SK-N-MC (cell line): Measurements from ENCODE around the gene TTF1.

ENCODE experiments used
- DNase-seq: peaks from one replicate; pipeline ENCODE4 v3.0.0-alpha.2; 2011; ENCODE audit warnings: low read depth, low spot score
- H3K27ac ChIP-seq: fragments of 200-600 bp; sonication (generic); 2 replicates; pipeline ENCODE4 v1.5.1; 2016; ENCODE audit warnings: mixed run types
- H3K36me3 ChIP-seq: fragments of 200-600 bp; sonication (generic); 2 replicates; pipeline ENCODE4 v1.6.1; 2017; ENCODE audit warnings: antibody characterized with exemption, low read length, mixed read lengths; ENCODE audit not compliant: insufficient read depth
- H3K4me3 ChIP-seq: fragments of 200-600 bp; sonication (generic); 2 replicates; pipeline ENCODE4 v1.5.1; 2016
- H3K9ac ChIP-seq: fragments of 200-600 bp; sonication (generic); 2 replicates; pipeline ENCODE4 v1.8.0; 2017; ENCODE audit warnings: mixed run types, mixed read lengths; ENCODE audit not compliant: insufficient read length
- H3K9me3 ChIP-seq: fragments of 200-600 bp; sonication (generic); 2 replicates; pipeline ENCODE4 v1.6.1; 2017; ENCODE audit warnings: low read depth, mild to moderate bottlenecking, antibody characterized with exemption, low read length, moderate library complexity, mixed read lengths
- EZH2 ChIP-seq: fragments of 200-600 bp; sonication (generic); IDR thresholded peaks from one replicate; pipeline ENCODE4 v1.6.1; 2017; ENCODE audit warnings: antibody characterized with exemption
- FOXP2 ChIP-seq: optimal IDR thresholded peaks from 2 replicates; pipeline ENCODE3; 2011; ENCODE audit warnings: mild to moderate bottlenecking, moderate library complexity; ENCODE audit not compliant: insufficient read depth; ENCODE audit errors: extremely low read length, control extremely low read depth
- POLR2AphosphoS5 ChIP-seq: IDR thresholded peaks from 2 replicates; pipeline ENCODE4 v1.6.1; 2012; ENCODE audit warnings: mild to moderate bottlenecking, low read depth, low read length, borderline replicate concordance

The TTF1 gene

DNA sequence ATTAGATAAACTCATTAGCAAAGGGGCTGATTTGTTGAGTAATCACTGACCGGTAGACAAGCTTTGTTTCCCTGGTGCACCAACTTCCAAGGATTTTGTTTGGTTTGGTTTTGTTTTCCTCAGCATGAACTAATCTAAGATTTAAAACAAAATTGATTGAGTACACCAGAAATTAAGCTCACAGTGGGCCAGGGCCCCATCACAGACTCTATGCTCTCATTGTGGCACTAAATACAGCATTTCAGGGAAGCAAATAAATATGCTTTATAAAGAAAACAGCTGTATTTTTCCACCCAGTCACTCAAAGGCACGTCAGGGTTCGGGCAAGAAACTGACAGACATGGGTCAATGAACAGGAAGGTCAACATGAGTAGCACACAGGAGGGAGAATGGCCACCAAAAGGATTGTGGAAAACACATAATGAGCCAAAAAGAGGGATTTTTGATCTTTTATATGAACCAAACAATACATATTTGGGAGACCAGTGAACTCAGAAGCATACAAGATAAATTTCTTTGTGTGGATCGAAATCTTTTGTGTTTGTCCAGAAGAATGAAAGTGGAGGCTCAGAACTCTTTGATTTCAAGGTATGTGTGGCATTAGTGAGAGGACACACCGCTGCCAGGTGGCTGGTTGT lies 12.2 kb upstream of the TTF1 start:
- DNase-seq = no peak
- Histone ChIP-seq H3K9ac (no peak overlapping the region), H3K4me3 (no peak overlapping the region), H3K36me3 (no peaks in the 10 kb centered on the region), H3K9me3 (no peaks in the 10 kb centered on the region), H3K27ac (no peak overlapping the region)
- no peak for TF ChIP-seq EZH2
- TF ChIP-seq POLR2AphosphoS5 = no peak
- TF ChIP-seq FOXP2 = no peak

GRCh38 chr9:132415181-132415580 lies 8.5 kb upstream of the TTF1 start:
- Histone ChIP-seq H3K27ac (no peak overlapping the region), H3K4me3 (no peak overlapping the region), H3K9ac (no peak overlapping the region), H3K9me3 (no peaks in the 10 kb centered on the region), H3K36me3 (no peaks in the 10 kb centered on the region)
- DNase-seq = no peak
- TF ChIP-seq POLR2AphosphoS5 (no peak), EZH2 (no peak), FOXP2 (no peak)

DNA sequence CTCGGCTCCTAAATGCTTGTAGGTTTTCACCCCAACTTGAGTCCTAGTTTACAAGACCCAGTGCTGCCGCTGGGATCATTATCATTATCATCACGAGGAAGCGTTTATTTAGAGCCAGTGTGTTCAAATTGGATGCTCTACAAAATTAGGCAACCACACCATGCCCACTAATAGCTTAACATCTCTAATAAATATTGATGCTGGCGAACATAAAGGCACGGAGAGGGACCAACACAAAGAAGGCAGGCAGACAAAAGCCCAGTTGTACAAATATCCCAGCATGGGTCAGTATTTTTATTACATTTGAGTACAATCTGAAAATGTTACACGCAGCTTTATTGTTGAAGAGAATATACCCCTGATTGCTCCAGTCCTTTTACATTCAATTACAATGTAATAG lies 8.1 kb upstream of the TTF1 start:
- TF ChIP-seq EZH2 (no peak), FOXP2 (no peak), POLR2AphosphoS5 (no peak)
- no peak overlapping the region for H3K27ac ChIP-seq
- DNase-seq = no peak

GRCh38 chr9:132413926-132414325 lies 7.3 kb upstream of the TTF1 start:
- TF ChIP-seq FOXP2 (no peak), EZH2 (no peak), POLR2AphosphoS5 (no peak)
- Histone ChIP-seq H3K9me3 (no peaks in the 10 kb centered on the region), H3K36me3 (no peaks in the 10 kb centered on the region), H3K9ac (no peak overlapping the region), H3K27ac (no peak overlapping the region), H3K4me3 (no peak overlapping the region)
- no peak for DNase-seq

More for the DNA sequence above, 8.1 kb upstream of the TTF1 start:
- H3K36me3 ChIP-seq = no peaks in the 10 kb centered on the region
- no peaks in the 10 kb centered on the region for H3K9me3 ChIP-seq
- no peak overlapping the region for H3K9ac ChIP-seq
- no peak overlapping the region for H3K4me3 ChIP-seq

DNA sequence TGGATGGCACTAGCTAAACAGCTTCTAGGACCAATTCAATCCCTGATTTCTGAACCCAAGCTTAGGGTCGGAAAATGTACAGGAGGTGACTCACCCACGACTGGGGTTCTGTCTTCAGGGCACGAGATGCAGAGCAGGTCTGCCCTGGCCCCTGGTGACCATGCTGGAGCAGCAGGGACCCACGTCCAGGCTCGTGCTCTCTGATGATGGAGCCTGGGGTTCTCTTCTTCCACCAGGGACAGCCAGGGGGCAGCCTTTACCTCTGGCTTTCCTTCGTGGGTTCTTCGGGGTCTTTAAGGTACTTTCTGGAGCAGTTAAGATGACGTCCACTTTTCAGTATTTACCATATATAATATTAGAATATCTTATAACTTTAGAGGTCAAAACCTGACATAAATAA lies 5.4 kb upstream of the TTF1 start:
- TF ChIP-seq POLR2AphosphoS5 = no peak
- TF ChIP-seq EZH2 = no peak
- no peak for TF ChIP-seq FOXP2
- DNase-seq = no peak
- H3K9me3 ChIP-seq = no peaks in the 10 kb centered on the region

GRCh38 chr9:132411091-132411508 lies 4.5 kb upstream of the TTF1 start:
- TF ChIP-seq POLR2AphosphoS5 (no peak), EZH2 (no peak), FOXP2 (no peak)
- H3K27ac ChIP-seq = no peak overlapping the region
- no peaks in the 10 kb centered on the region for H3K36me3 ChIP-seq
- no peak for DNase-seq
- no peak overlapping the region for H3K4me3 ChIP-seq
- H3K9ac ChIP-seq = no peak overlapping the region
- H3K9me3 ChIP-seq = no peaks in the 10 kb centered on the region

More for the DNA sequence above, 5.4 kb upstream of the TTF1 start:
- Histone ChIP-seq H3K9ac (no peak overlapping the region), H3K36me3 (no peaks in the 10 kb centered on the region), H3K4me3 (no peak overlapping the region), H3K27ac (no peak overlapping the region)

DNA sequence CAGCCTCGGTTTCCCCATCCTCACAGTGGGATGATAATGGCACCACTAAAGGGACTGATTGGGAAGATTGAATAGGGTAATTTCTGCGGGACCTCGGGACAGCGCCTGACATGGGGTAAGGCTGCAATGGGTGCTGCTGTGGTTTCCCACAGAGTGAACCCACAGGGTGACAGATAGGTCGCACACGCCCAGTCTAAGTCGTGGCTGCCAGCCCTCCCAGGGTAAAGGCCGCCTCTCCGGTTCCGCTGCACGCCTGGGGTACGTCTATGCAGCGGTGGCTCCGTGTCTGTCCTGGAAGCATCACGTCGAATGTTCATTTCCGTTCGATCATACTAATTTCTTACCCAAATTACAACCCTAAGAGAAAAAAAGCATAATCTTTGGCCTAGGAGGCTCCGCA lies 4.0 kb upstream of the TTF1 start:
- H3K4me3 ChIP-seq = peak overlapping the region; percentile 78
- H3K27ac ChIP-seq = no peak overlapping the region
- H3K9me3 ChIP-seq = no peaks in the 10 kb centered on the region
- no peak for DNase-seq
- TF ChIP-seq EZH2 (no peak), POLR2AphosphoS5 (no peak), FOXP2 (no peak)
- H3K9ac ChIP-seq = no peak overlapping the region
- no peaks in the 10 kb centered on the region for H3K36me3 ChIP-seq

DNA sequence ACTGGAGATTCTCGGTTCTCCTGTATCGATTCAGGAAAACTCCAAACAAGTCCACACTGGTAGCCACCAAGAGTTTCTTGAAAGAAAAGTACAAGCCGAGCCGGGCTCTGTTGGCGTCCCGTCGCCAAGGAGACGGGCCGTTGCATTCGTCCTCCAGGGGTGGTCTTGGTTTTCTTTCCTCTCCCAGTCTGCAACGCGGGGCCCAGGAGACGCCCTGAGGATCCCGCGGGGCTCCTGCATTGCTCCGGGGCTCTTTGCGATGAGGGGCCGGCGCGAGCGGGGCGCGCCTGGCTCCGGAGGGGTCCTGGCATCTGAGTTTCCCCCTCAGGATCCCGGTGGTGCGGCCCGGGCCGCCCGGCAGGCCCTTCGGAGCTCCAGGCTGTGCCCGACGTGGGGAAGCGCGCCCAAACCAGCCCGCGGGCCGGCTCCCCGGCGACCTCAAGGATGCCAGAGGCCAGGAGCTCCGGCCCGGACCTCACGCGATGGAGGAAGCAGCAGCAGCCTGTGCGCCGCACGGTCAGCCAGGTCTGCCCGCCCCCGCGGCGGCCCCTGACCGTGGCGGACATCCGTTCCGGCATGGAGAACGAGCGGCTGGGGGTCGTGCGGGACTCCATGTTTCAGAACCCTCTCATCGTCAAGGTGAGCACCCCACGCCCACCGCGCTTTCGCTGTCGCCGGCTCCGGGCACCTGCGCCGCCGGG lies 3.3 kb upstream of the TTF1 start, which contains the start of gene CFAP77:
Gene CFAP77 (plus strand): TSS at position 384 of the 701 bp plus-strand sequence. CDS start 61 bp downstream, at position 445.
- peak within 1 kb of the TSS; percentile 78 for H3K4me3 ChIP-seq
- no peaks in the 10 kb centered on the region for H3K36me3 ChIP-seq
- H3K27ac ChIP-seq = no peak within 1 kb of the TSS
- peak within 1 kb of the TSS; percentile 84 for H3K9ac ChIP-seq
- no peaks in the 10 kb centered on the region for H3K9me3 ChIP-seq
- TF ChIP-seq POLR2AphosphoS5 (no peak), EZH2 (no peak), FOXP2 (no peak)
- no peak for DNase-seq

GRCh38 chr9:132408521-132408920 lies 1.9 kb upstream of the TTF1 start:
- Histone ChIP-seq H3K9me3 (no peaks in the 10 kb centered on the region), H3K9ac (no peak overlapping the region), H3K27ac (no peak overlapping the region), H3K36me3 (peaks cover 4% of the 10 kb centered on the region), H3K4me3 (no peak overlapping the region)
- TF ChIP-seq EZH2 (no peak), FOXP2 (no peak), POLR2AphosphoS5 (no peak)
- DNase-seq = no peak
